ENCODE data around the gene HTRA1. TPM values are rescaled to one million over a fixed set of nuclear protein-coding genes. Genes with fewer than 3 reads are reported as not detected.
A peak's percentile ranks its signal among the peaks of the same experiment; 100 is the strongest.

HTRA1 gene
- total and polyA plus RNA-seq, 2 of the 4 experiments (the other 2 are of a cell fraction) = 28.5 to 108 TPM

GRCh38 chr10:122515588-122516231, 54.4 kb downstream of the HTRA1 start:
- Histone ChIP-seq H3K79me1 (ENCODE audit: low read depth in 1 of 2, low read length in 2 of 2) (no peaks in the 10 kb centered on the region), H3K4me3 (ENCODE audit: insufficient read depth, low read depth, low read length) (no peak overlapping the region), H4K91ac (ENCODE audit: insufficient read depth, low read depth, low read length) (no peak overlapping the region), H2AFZ (replicated peaks; ENCODE audit: low read length, poor library complexity) (peak overlapping the region; percentile 25), H3K9me1 (ENCODE audit: insufficient read depth, low read length) (peaks cover 4% of the 10 kb centered on the region; the same call in 1 of the 2 replicates), H3K36me3 (ENCODE audit: control insufficient read depth, insufficient read depth, low read length) (peaks cover 22% of the 10 kb centered on the region), H3K27me3 (ENCODE audit: control insufficient read depth, insufficient read depth, low read length) (no peaks in the 10 kb centered on the region), H2BK15ac (ENCODE audit: low read depth, low read length) (no peak overlapping the region), H3K23ac (ENCODE audit: low read depth, low read length) (no peak overlapping the region), H2BK5ac (ENCODE audit: low read depth, low read length, poor library complexity, severe bottlenecking) (no peak overlapping the region), H2BK120ac (ENCODE audit: low read depth, low read length) (no peak overlapping the region), H4K20me1 (ENCODE audit: insufficient read depth, low read length) (no peaks in the 10 kb centered on the region), H3K4me1 (ENCODE audit: control insufficient read depth, insufficient read depth, low read length) (no peaks in the 10 kb centered on the region), H3K14ac (replicated peaks; ENCODE audit: low read depth, low read length) (no peak overlapping the region), H2AK5ac (ENCODE audit: low read depth, low read length) (no peak overlapping the region), H3K4me2 (ENCODE audit: low read depth, low read length) (no peak overlapping the region), H4K8ac (ENCODE audit: low read depth in 2 of 2, low read length in 2 of 2) (no peak overlapping the region), H3K18ac (ENCODE audit: low read depth, low read length) (no peak overlapping the region), H3K4ac (ENCODE audit: low read depth, low read length) (no peak overlapping the region), H2BK20ac (ENCODE audit: low read depth, low read length) (no peak overlapping the region), H3K56ac (ENCODE audit: extremely low read depth, insufficient read depth, low read length) (no peak overlapping the region), H3K9ac (ENCODE audit: low read depth, low read length) (no peak overlapping the region), H4K5ac (ENCODE audit: low read depth, low read length) (no peak overlapping the region), H3K9me3 (ENCODE audit: control insufficient read depth, insufficient read depth, low read length) (no peaks in the 10 kb centered on the region), H2AK9ac (replicated peaks; ENCODE audit: low read depth, low read length, poor library complexity) (no peak overlapping the region), H3K27ac (ENCODE audit: insufficient read depth, low read length) (no peak overlapping the region)
- ChIA-PET CTCF (no interaction called here), POLR2A (ENCODE audit: unreplicated experiment) (interaction anchor here (0.5 kb wide), 1 partner anchor 32 kb away, joined by 10 read pairs; no protein-coding TSS in a partner anchor)
- dilution Hi-C loops (cut with HindIII; ENCODE audit: low sequenced_read_pairs, unreplicated experiment) (no loop called here), in situ Hi-C loops (cut with MboI; ENCODE audit: low sequenced_read_pairs) (no loop called here), intact Hi-C loops (cut with micrococcal nuclease) (no loop called here)
- no TSS peak for BruUV-seq (replicated peaks)
- WGBS, 2 experiments (ENCODE audit: extremely low coverage in 2 of 2, insufficient read length in 1 of 2) = 66% methylated on average over 4 of the region's 16 CpGs; no CpG with 5 or more reads in 1 of the 2 experiments
- peak; percentile 35 for DNase-seq
- TF ChIP-seq FOS (IDR thresholded peaks at IDR 0.05; ENCODE audit: low read depth, low read length) (no peak), MAZ (IDR thresholded peaks at IDR 0.05; ENCODE audit: borderline replicate concordance, low read depth, low read length) (no peak), RCOR1 (IDR thresholded peaks at IDR 0.05; ENCODE audit: insufficient replicate concordance, low read length) (no peak), SMC3 (IDR thresholded peaks at IDR 0.05; ENCODE audit: low read depth, low read length) (no peak), POLR2A (IDR thresholded peaks at IDR 0.05; ENCODE audit: low read depth, low read length) (no peak), BHLHE40 (IDR thresholded peaks at IDR 0.05; ENCODE audit: low read depth, low read length) (no peak), CHD1 (IDR thresholded peaks at IDR 0.05; ENCODE audit: low read depth, low read length) (no peak), CEBPB (IDR thresholded peaks at IDR 0.05; ENCODE audit: low read depth, low read length) (no peak), NFE2L2 (IDR thresholded peaks at IDR 0.05; ENCODE audit: low read depth, low read length) (no peak), MXI1 (IDR thresholded peaks at IDR 0.05; ENCODE audit: borderline replicate concordance, low read depth, low read length) (no peak), MAFK (IDR thresholded peaks at IDR 0.05; ENCODE audit: low read depth, low read length) (no peak)
- TF ChIP-seq, protein P1, sequence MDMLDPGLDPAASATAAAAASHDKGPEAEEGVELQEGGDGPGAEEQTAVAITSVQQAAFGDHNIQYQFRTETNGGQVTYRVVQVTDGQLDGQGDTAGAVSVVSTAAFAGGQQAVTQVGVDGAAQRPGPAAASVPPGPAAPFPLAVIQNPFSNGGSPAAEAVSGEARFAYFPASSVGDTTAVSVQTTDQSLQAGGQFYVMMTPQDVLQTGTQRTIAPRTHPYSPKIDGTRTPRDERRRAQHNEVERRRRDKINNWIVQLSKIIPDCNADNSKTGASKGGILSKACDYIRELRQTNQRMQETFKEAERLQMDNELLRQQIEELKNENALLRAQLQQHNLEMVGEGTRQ (IDR thresholded peaks at IDR 0.05; ENCODE audit: low read depth, low read length) = no peak
- TF ChIP-seq, protein P2, sequence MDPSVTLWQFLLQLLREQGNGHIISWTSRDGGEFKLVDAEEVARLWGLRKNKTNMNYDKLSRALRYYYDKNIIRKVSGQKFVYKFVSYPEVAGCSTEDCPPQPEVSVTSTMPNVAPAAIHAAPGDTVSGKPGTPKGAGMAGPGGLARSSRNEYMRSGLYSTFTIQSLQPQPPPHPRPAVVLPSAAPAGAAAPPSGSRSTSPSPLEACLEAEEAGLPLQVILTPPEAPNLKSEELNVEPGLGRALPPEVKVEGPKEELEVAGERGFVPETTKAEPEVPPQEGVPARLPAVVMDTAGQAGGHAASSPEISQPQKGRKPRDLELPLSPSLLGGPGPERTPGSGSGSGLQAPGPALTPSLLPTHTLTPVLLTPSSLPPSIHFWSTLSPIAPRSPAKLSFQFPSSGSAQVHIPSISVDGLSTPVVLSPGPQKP (IDR thresholded peaks at IDR 0.05; ENCODE audit: borderline replicate concordance, low read depth, low read length) = no peak
- TF ChIP-seq, protein P3, sequence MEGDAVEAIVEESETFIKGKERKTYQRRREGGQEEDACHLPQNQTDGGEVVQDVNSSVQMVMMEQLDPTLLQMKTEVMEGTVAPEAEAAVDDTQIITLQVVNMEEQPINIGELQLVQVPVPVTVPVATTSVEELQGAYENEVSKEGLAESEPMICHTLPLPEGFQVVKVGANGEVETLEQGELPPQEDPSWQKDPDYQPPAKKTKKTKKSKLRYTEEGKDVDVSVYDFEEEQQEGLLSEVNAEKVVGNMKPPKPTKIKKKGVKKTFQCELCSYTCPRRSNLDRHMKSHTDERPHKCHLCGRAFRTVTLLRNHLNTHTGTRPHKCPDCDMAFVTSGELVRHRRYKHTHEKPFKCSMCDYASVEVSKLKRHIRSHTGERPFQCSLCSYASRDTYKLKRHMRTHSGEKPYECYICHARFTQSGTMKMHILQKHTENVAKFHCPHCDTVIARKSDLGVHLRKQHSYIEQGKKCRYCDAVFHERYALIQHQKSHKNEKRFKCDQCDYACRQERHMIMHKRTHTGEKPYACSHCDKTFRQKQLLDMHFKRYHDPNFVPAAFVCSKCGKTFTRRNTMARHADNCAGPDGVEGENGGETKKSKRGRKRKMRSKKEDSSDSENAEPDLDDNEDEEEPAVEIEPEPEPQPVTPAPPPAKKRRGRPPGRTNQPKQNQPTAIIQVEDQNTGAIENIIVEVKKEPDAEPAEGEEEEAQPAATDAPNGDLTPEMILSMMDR (conservative IDR thresholded peaks at IDR 0.05; ENCODE audit: low read depth, low read length) = no peak
- no peak for ATAC-seq (ENCODE audit: low read depth)

All from IMR-90 (cell line).